ENCODE measurements around the gene EDEM2. TPM values are rescaled to one million over a fixed set of nuclear protein-coding genes. Genes with fewer than 3 reads are reported as not detected.
"Not testable (repeated sequence)": the region's sequence is repeated elsewhere in the genome, so short reads cannot be mapped to it uniquely, and the experiment has no call there.

Gene EDEM2
- total RNA-seq, 1 experiment from 2014 or later, result 34.7 TPM

GRCh38 chr20:35166242-35166830 lies 19.2 kb upstream of the EDEM2 start:
- no TSS peak for BruUV-seq (replicated peaks)
- no peak for TF ChIP-seq POLR2AphosphoS5 (IDR thresholded peaks at IDR 0.05; ENCODE audit: low read depth, low read length)
- TF ChIP-seq, protein P1, sequence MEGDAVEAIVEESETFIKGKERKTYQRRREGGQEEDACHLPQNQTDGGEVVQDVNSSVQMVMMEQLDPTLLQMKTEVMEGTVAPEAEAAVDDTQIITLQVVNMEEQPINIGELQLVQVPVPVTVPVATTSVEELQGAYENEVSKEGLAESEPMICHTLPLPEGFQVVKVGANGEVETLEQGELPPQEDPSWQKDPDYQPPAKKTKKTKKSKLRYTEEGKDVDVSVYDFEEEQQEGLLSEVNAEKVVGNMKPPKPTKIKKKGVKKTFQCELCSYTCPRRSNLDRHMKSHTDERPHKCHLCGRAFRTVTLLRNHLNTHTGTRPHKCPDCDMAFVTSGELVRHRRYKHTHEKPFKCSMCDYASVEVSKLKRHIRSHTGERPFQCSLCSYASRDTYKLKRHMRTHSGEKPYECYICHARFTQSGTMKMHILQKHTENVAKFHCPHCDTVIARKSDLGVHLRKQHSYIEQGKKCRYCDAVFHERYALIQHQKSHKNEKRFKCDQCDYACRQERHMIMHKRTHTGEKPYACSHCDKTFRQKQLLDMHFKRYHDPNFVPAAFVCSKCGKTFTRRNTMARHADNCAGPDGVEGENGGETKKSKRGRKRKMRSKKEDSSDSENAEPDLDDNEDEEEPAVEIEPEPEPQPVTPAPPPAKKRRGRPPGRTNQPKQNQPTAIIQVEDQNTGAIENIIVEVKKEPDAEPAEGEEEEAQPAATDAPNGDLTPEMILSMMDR (IDR thresholded peaks at IDR 0.05), result no peak
- TF ChIP-seq SIN3A (IDR thresholded peaks at IDR 0.05; ENCODE audit: borderline replicate concordance, insufficient read depth, low read depth, low read length), result no peak
- no peak for TF ChIP-seq TCF7L2 (IDR thresholded peaks at IDR 0.05; ENCODE audit: low read depth, low read length)
- TF ChIP-seq, protein P2, sequence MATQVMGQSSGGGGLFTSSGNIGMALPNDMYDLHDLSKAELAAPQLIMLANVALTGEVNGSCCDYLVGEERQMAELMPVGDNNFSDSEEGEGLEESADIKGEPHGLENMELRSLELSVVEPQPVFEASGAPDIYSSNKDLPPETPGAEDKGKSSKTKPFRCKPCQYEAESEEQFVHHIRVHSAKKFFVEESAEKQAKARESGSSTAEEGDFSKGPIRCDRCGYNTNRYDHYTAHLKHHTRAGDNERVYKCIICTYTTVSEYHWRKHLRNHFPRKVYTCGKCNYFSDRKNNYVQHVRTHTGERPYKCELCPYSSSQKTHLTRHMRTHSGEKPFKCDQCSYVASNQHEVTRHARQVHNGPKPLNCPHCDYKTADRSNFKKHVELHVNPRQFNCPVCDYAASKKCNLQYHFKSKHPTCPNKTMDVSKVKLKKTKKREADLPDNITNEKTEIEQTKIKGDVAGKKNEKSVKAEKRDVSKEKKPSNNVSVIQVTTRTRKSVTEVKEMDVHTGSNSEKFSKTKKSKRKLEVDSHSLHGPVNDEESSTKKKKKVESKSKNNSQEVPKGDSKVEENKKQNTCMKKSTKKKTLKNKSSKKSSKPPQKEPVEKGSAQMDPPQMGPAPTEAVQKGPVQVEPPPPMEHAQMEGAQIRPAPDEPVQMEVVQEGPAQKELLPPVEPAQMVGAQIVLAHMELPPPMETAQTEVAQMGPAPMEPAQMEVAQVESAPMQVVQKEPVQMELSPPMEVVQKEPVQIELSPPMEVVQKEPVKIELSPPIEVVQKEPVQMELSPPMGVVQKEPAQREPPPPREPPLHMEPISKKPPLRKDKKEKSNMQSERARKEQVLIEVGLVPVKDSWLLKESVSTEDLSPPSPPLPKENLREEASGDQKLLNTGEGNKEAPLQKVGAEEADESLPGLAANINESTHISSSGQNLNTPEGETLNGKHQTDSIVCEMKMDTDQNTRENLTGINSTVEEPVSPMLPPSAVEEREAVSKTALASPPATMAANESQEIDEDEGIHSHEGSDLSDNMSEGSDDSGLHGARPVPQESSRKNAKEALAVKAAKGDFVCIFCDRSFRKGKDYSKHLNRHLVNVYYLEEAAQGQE (IDR thresholded peaks at IDR 0.05; ENCODE audit: insufficient read depth in 1 of 2, low read depth in 2 of 2, low read length in 1 of 2), result no peak
- no peaks in the 10 kb centered on the region for H3K27me3 ChIP-seq (ENCODE audit: control insufficient read depth, insufficient read depth, low read length)
- peaks cover 3% of the 10 kb centered on the region; the same call in 1 of the 2 replicates for H3K4me1 ChIP-seq (ENCODE audit: control insufficient read depth, insufficient read depth, low read length)
- no peaks in the 10 kb centered on the region for H3K36me3 ChIP-seq (ENCODE audit: control insufficient read depth, insufficient read depth, low read length)
- in situ Hi-C loops (cut with HindIII; ENCODE audit: low pct_unique_long_range_greater_than_20kb, low sequenced_read_pairs) (no loop called here), intact Hi-C loops (cut with micrococcal nuclease; ENCODE audit: unreplicated experiment) (no loop called here)
- H3K9me3 ChIP-seq (ENCODE audit: control insufficient read depth, insufficient read depth, low read depth, low read length), result no peaks in the 10 kb centered on the region
- H3K4me3 ChIP-seq (ENCODE audit: low read depth in 2 of 2, low read length in 2 of 2), result no peak overlapping the region
- CTCF ChIA-PET, result interaction anchor here (1.0 kb wide), 1 partner anchor 21 kb away, joined by 3 read pairs; no protein-coding TSS in a partner anchor
- no peak overlapping the region for H3K27ac ChIP-seq (ENCODE audit: low read length)
- POLR2A ChIA-PET, result no interaction called here
- peak; percentile 68; the same call in 1 of the 2 replicates for ATAC-seq
- DNase-seq (ENCODE audit: low read depth, low spot score), result no peak

DNA sequence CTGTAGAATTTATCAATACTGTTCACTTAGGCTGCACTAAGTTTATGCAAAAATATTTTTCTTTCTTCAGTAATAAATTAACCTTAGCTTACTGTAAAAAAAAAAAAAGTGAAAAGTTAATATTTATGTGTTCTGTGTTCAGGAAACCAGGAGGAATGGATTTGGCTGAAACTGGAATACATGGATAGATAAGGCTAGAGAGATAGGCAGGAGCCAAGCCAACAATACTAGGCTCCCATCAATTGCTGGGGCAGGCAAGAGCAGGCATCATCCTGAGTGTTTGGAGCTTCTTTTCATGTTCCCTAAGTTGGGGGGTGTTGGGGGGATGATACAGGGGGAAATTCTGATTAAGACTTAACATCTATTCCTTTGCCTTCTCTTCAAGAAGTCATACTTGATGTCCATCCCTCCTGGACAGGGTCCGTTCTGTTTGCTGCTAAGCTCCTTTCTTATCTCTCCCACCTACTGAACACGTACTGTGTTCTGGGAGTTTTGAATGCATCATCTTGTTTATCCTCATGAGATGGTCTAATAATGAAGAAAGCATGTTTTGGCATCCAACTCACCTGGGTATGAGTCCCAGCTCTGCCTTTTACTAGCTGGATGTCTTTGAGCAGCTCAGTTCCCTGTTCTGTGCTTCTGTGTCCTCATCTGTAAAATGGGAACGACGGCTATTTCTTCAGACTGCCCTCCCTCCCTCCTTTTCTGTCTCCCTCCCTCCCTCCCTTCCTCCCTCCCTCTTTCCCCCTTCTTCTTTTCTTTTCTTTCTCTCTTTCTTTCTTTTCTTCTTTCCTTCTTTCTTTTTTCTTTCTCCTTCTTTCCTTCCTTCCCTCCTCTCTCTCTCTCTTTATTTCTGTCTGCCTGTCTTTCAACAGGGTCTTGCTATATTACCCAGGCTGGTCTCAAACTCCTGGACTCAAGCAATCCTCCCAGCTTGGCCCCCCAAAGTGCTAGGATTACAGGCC lies 18.4 kb upstream of the EDEM2 start:
- Histone ChIP-seq H3K9me3 (ENCODE audit: control insufficient read depth, insufficient read depth, low read depth, low read length) (no peaks in the 10 kb centered on the region), H3K27ac (ENCODE audit: low read length) (no peak overlapping the region), H3K27me3 (ENCODE audit: control insufficient read depth, insufficient read depth, low read length) (no peaks in the 10 kb centered on the region), H3K36me3 (ENCODE audit: control insufficient read depth, insufficient read depth, low read length) (no peaks in the 10 kb centered on the region), H3K4me3 (ENCODE audit: low read depth in 2 of 2, low read length in 2 of 2) (no peak overlapping the region), H3K4me1 (ENCODE audit: control insufficient read depth, insufficient read depth, low read length) (no peaks in the 10 kb centered on the region)
- intact Hi-C loops (cut with micrococcal nuclease; ENCODE audit: unreplicated experiment), result no loop called here
- DNase-seq (ENCODE audit: low read depth, low spot score) (no peak), ATAC-seq (no peak)
- TF ChIP-seq, protein P1 (IDR thresholded peaks at IDR 0.05), result no peak
- TF ChIP-seq TCF7L2 (IDR thresholded peaks at IDR 0.05; ENCODE audit: low read depth, low read length) (no peak), POLR2AphosphoS5 (IDR thresholded peaks at IDR 0.05; ENCODE audit: low read depth, low read length) (no peak), SIN3A (IDR thresholded peaks at IDR 0.05; ENCODE audit: borderline replicate concordance, insufficient read depth, low read depth, low read length) (no peak)
- TF ChIP-seq, protein P2 (IDR thresholded peaks at IDR 0.05; ENCODE audit: insufficient read depth in 1 of 2, low read depth in 2 of 2, low read length in 1 of 2), result no peak
- in situ Hi-C loops (cut with HindIII; ENCODE audit: low pct_unique_long_range_greater_than_20kb, low sequenced_read_pairs), result no loop called here
- POLR2A ChIA-PET, result interaction anchor here (0.6 kb wide), 1 partner anchor 26 kb away, joined by 3 read pairs; no protein-coding TSS in a partner anchor
- BruUV-seq (replicated peaks), result no TSS peak
- CTCF ChIA-PET, result interaction anchor here (1.0 kb wide), 1 partner anchor 20 kb away, joined by 3 read pairs; no protein-coding TSS in a partner anchor

DNA sequence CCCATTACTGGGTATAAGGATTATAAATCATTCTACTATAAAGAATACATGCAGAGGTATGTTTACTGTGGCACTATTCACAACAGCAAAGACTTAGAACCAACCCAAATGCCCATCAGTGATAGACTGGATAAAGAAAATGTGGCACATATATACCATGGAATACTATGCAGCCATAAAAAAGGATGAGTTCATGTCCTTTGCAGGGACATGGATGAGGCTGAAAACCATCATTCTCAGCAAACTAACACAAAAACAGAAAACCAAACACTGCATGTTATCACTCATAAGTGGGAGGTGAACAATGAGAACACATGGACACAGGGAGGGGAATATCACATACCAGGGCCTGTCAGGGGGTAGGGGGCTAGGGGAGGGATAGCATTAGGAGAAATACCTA lies 17.4 kb upstream of the EDEM2 start:
- not testable (repeated sequence) for ATAC-seq
- POLR2A ChIA-PET, result interaction anchor here (0.6 kb wide), 1 partner anchor 27 kb away, joined by 3 read pairs; no protein-coding TSS in a partner anchor

More for the DNA sequence above, 17.4 kb upstream of the EDEM2 start:
- H3K27me3 ChIP-seq (ENCODE audit: control insufficient read depth, insufficient read depth, low read length); CTCF ChIA-PET; BruUV-seq (replicated peaks); H3K9me3 ChIP-seq (ENCODE audit: control insufficient read depth, insufficient read depth, low read depth, low read length); H3K4me1 ChIP-seq (ENCODE audit: control insufficient read depth, insufficient read depth, low read length); H3K36me3 ChIP-seq (ENCODE audit: control insufficient read depth, insufficient read depth, low read length); intact Hi-C loops (cut with micrococcal nuclease; ENCODE audit: unreplicated experiment); H3K4me3 ChIP-seq (ENCODE audit: low read depth in 2 of 2, low read length in 2 of 2); DNase-seq (ENCODE audit: low read depth, low spot score); H3K27ac ChIP-seq (ENCODE audit: low read length); in situ Hi-C loops (cut with HindIII; ENCODE audit: low pct_unique_long_range_greater_than_20kb, low sequenced_read_pairs): not testable (repeated sequence)

Measured in Panc1 (cell line).